PC-9 (cell line): ENCODE data around the gene FGD5. TPM values are rescaled to one million over a fixed set of nuclear protein-coding genes. Genes with fewer than 3 reads are reported as not detected.

ENCODE experiments used
- BruUV-seq: library from RNA; stranded (reverse); fragments of 400-500 nt; replicated peaks from 2 replicates; lab custom pipeline; 2021; lab: Mats Ljungman, UMichigan
- CTCF ChIA-PET: fragments of 300-600 bp; sonication (Branson Sonifier 250); formaldehyde crosslinking; loops from one replicate; lab custom pipeline; 2022; ENCODE audit warnings: antibody characterized with exemption; lab: Charles Lee
- POLR2A ChIA-PET: fragments of 300-600 bp; sonication (Branson Sonifier 250); formaldehyde crosslinking; loops from one replicate; lab custom pipeline; 2022; ENCODE audit warnings: antibody characterized with exemption; ENCODE audit not compliant: unreplicated experiment; lab: Charles Lee
- DNase-seq, 2 experiments: peaks; one replicate each; pipeline versions ENCODE4 v3.0.0 to v3.0.0-alpha.2; 2015 to 2022; ENCODE audit warnings: mixed read lengths in 1 of 2
- H2AFZ ChIP-seq: fragments of 200-600 bp; sonication (generic); 2 replicates; pipeline ENCODE4 v1.8.1; 2017; ENCODE audit warnings: antibody characterized with exemption
- H3F3A ChIP-seq: fragments of 200-600 bp; sonication (generic); 2 replicates; pipeline ENCODE4 v1.8.1; 2017; ENCODE audit warnings: antibody characterized with exemption, mild to moderate bottlenecking, low read depth; ENCODE audit not compliant: insufficient read depth
- H3K27ac ChIP-seq: fragments of 200-600 bp; sonication (generic); 2 replicates; pipeline ENCODE4 v1.6.1; 2016; ENCODE audit warnings: mixed run types
- H3K27me3 ChIP-seq: fragments of 200-600 bp; sonication (generic); 2 replicates; pipeline ENCODE4 v1.6.1; 2016; ENCODE audit warnings: low read depth, mixed run types; ENCODE audit not compliant: insufficient read depth
- H3K36me3 ChIP-seq: fragments of 200-600 bp; sonication (generic); 2 replicates; pipeline ENCODE4 v1.6.1; 2016; ENCODE audit warnings: low read depth, mixed run types
- H3K4me1 ChIP-seq: fragments of 200-600 bp; sonication (generic); replicated peaks from 2 replicates; pipeline ENCODE4 v1.6.1; 2016; ENCODE audit warnings: mixed run types; ENCODE audit not compliant: insufficient read depth
- H3K4me2 ChIP-seq: fragments of 200-600 bp; sonication (generic); 2 replicates; pipeline ENCODE4 v1.6.1; 2017; ENCODE audit warnings: mixed run types
- H3K4me3 ChIP-seq: fragments of 200-600 bp; sonication (generic); 2 replicates; pipeline ENCODE4 v1.6.1; 2016; ENCODE audit warnings: mixed run types
- H3K79me2 ChIP-seq: fragments of 200-600 bp; sonication (generic); 2 replicates; pipeline ENCODE4 v1.6.1; 2017; ENCODE audit warnings: low read depth, mixed run types
- H3K9me2 ChIP-seq: fragments of 200-600 bp; sonication (generic); 2 replicates; pipeline ENCODE4 v1.8.1; 2017; ENCODE audit warnings: mild to moderate bottlenecking; ENCODE audit not compliant: insufficient read depth
- H3K9me3 ChIP-seq: fragments of 200-600 bp; sonication (generic); 2 replicates; pipeline ENCODE4 v1.8.1; 2016; ENCODE audit warnings: low read depth; ENCODE audit not compliant: insufficient read depth
- H4K20me1 ChIP-seq: fragments of 200-600 bp; sonication (generic); 2 replicates; pipeline ENCODE4 v1.8.1; 2017; ENCODE audit not compliant: insufficient read depth
- CTCF ChIP-seq: fragments of 200-600 bp; sonication (generic); conservative IDR thresholded peaks from 2 replicates; pipeline ENCODE4 v1.6.1; 2017; ENCODE audit warnings: mixed run types, antibody characterized with exemption, mild to moderate bottlenecking, moderate library complexity
- EZH2 ChIP-seq: fragments of 200-600 bp; sonication (generic); IDR thresholded peaks from 2 replicates; pipeline ENCODE4 v1.8.0; 2017; ENCODE audit warnings: antibody characterized with exemption, low read depth
- intact Hi-C: fragments of 100-400 bp; cut with micrococcal nuclease; formaldehyde crosslinking; loops from one replicate; pipeline ENCODE4 v1.10.0; 2022; ENCODE audit not compliant: unreplicated experiment
- total RNA-seq: library from RNA; stranded (reverse); gene quantifications from 2 replicates; pipeline ENCODE4 v1.2.3, GENCODE V29; 2021

FGD5 gene
- total RNA-seq, 1 experiment from 2014 or later = not detected

GRCh38 chr3:14933820-14934425 lies 115.2 kb downstream of the FGD5 start:
- no TSS peak for BruUV-seq
- Histone ChIP-seq H3K36me3 (no peaks in the 10 kb centered on the region), H3K9me3 (no peaks in the 10 kb centered on the region), H3K4me1 (no peaks in the 10 kb centered on the region), H3K4me3 (no peak overlapping the region), H4K20me1 (no peaks in the 10 kb centered on the region), H3K27ac (no peak overlapping the region), H2AFZ (no peak overlapping the region), H3K79me2 (no peaks in the 10 kb centered on the region), H3K4me2 (no peak overlapping the region), H3K27me3 (no peaks in the 10 kb centered on the region), H3F3A (no peaks in the 10 kb centered on the region), H3K9me2 (no peaks in the 10 kb centered on the region)
- DNase-seq = no peak
- ChIA-PET POLR2A (interaction anchor here (0.6 kb wide), 1 partner anchor 272 kb away, joined by 4 read pairs; no protein-coding TSS in a partner anchor), CTCF (interaction anchor here (0.7 to 1.4 kb wide), 2 partner anchors 13 to 234 kb away, joined by 3 to 6 read pairs; no protein-coding TSS in a partner anchor)
- TF ChIP-seq CTCF (no peak), EZH2 (no peak)
- intact Hi-C loops = no loop called here

GRCh38 chr3:14935592-14936345 lies 117.0 kb downstream of the FGD5 start:
- intact Hi-C loops = no loop called here
- DNase-seq = no peak
- no peaks in the 10 kb centered on the region for H3K4me1 ChIP-seq
- H4K20me1 ChIP-seq = no peaks in the 10 kb centered on the region
- H3K79me2 ChIP-seq = no peaks in the 10 kb centered on the region
- BruUV-seq = no TSS peak
- ChIA-PET POLR2A (interaction anchor here (0.6 kb wide), 1 partner anchor 84 kb away, joined by 3 read pairs; no protein-coding TSS in a partner anchor), CTCF (no interaction called here)
- H3K9me3 ChIP-seq = no peaks in the 10 kb centered on the region
- H3K27ac ChIP-seq = no peak overlapping the region
- H3K4me2 ChIP-seq = no peak overlapping the region
- no peaks in the 10 kb centered on the region for H3K36me3 ChIP-seq
- TF ChIP-seq CTCF = no peak
- TF ChIP-seq EZH2 = no peak
- H3K27me3 ChIP-seq = no peaks in the 10 kb centered on the region
- H3K9me2 ChIP-seq = no peaks in the 10 kb centered on the region
- no peak overlapping the region for H3K4me3 ChIP-seq
- no peak overlapping the region for H2AFZ ChIP-seq
- H3F3A ChIP-seq = no peaks in the 10 kb centered on the region

- ChIA-PET CTCF (no interaction called here), POLR2A (no interaction called here)
- Histone ChIP-seq H3K79me2 (peaks cover 4% of the 10 kb centered on the region; the same call in 1 of the 2 replicates), H3K9me3 (no peaks in the 10 kb centered on the region), H3K4me2 (no peak overlapping the region), H3K27ac (no peak overlapping the region), H3F3A (0 out of 2 replicates have a peak, but pooled peaks cover 6% of the 10 kb centered on the region), H2AFZ (no peak overlapping the region), H3K9me2 (no peaks in the 10 kb centered on the region), H3K4me3 (no peak overlapping the region), H3K4me1 (no peaks in the 10 kb centered on the region), H4K20me1 (peaks cover 7% of the 10 kb centered on the region; the same call in 1 of the 2 replicates), H3K36me3 (peaks cover 4% of the 10 kb centered on the region; the same call in 1 of the 2 replicates), H3K27me3 (no peaks in the 10 kb centered on the region)
- no TSS peak for BruUV-seq
- DNase-seq = no peak
- intact Hi-C loops = no loop called here
- TF ChIP-seq EZH2 = no peak
- no peak for TF ChIP-seq CTCF
These were observed 120.2 kb downstream of the FGD5 start for GRCh38 chr3:14938954-14939353.
